ENCODE measurements around the gene CPTP.

DNA sequence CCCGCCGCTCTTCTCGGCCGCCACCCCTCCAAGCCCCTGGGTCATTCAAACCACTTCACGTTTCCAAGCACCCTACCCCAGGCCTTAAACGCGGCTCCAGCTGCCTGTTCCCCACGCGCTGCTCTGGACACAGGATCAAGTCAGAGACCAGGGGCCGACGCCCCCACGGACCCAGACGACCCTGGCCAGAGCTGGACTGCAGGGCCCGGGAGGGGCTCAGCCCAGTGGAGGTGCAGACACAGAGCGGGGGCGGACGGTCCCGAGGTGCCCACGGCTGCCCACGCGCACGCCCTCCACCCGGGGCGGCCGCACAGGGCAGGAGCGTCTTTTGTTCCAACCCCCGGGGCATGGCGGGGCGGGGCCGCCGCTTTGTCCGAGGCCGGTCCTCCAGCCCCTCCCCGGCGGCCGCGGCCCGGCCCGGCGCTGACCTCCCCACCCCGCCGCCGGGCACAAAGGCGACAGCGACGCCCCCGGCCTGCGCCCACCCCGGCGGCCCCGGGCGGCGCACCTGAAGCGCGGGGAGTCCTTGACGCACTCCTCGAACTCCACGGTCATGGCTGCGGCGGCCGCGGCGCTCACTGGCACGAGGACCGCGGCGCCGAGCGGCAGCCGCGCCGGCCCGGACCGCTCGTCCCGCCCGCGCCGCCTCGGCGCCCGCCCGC, 17.2 kb upstream of the CPTP start:
- TF ChIP-seq, protein P1, sequence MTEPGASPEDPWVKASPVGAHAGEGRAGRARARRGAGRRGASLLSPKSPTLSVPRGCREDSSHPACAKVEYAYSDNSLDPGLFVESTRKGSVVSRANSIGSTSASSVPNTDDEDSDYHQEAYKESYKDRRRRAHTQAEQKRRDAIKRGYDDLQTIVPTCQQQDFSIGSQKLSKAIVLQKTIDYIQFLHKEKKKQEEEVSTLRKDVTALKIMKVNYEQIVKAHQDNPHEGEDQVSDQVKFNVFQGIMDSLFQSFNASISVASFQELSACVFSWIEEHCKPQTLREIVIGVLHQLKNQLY (CRISPR knock-in tag; IDR thresholded peaks at IDR 0.05): no peak
- TF ChIP-seq, protein P2, sequence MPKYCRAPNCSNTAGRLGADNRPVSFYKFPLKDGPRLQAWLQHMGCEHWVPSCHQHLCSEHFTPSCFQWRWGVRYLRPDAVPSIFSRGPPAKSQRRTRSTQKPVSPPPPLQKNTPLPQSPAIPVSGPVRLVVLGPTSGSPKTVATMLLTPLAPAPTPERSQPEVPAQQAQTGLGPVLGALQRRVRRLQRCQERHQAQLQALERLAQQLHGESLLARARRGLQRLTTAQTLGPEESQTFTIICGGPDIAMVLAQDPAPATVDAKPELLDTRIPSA (CRISPR knock-in tag; IDR thresholded peaks at IDR 0.05; ENCODE audit: borderline replicate concordance): no peak
- TF ChIP-seq ZBTB38 (CRISPR knock-in tag; IDR thresholded peaks at IDR 0.05) (no peak), POLR2AphosphoS5 (IDR thresholded peaks at IDR 0.05; ENCODE audit: low read depth, low read length) (no peak), PLRG1 (conservative IDR thresholded peaks at IDR 0.05) (no peak), ZNF317 (CRISPR knock-in tag; IDR thresholded peaks at IDR 0.05) (no peak), FOXP1 (IDR thresholded peaks at IDR 0.05) (no peak), FOXP1 (CRISPR knock-in tag; IDR thresholded peaks at IDR 0.05) (no peak), ZNF24 (IDR thresholded peaks at IDR 0.05) (no peak)
- TF ChIP-seq, protein P3, sequence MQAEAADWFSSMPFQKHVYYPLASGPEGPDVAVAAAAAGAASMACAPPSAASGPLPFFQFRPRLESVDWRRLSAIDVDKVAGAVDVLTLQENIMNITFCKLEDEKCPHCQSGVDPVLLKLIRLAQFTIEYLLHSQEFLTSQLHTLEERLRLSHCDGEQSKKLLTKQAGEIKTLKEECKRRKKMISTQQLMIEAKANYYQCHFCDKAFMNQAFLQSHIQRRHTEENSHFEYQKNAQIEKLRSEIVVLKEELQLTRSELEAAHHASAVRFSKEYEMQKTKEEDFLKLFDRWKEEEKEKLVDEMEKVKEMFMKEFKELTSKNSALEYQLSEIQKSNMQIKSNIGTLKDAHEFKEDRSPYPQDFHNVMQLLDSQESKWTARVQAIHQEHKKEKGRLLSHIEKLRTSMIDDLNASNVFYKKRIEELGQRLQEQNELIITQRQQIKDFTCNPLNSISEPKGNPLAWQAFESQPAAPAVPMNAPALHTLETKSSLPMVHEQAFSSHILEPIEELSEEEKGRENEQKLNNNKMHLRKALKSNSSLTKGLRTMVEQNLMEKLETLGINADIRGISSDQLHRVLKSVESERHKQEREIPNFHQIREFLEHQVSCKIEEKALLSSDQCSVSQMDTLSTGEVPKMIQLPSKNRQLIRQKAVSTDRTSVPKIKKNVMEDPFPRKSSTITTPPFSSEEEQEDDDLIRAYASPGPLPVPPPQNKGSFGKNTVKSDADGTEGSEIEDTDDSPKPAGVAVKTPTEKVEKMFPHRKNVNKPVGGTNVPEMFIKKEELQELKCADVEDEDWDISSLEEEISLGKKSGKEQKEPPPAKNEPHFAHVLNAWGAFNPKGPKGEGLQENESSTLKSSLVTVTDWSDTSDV (CRISPR knock-in tag; IDR thresholded peaks at IDR 0.05): no peak
